Stimulated activated CD8-positive, alpha-beta memory T cell treated with anti-CD3 and anti-CD28 coated beads, Interleukin-12 subunit alpha, Interleukin-12 subunit beta, amount 100 ng/mL, for 4 hours (primary cell): ENCODE measurements around the gene PKDCC.
A peak's percentile ranks its signal among the peaks of the same experiment; 100 is the strongest.

Source experiments
- DNase-seq: peaks from one replicate; pipeline ENCODE4 v3.0.0-alpha.2; 2020; ENCODE audit warnings: low read depth

The PKDCC gene

DNA sequence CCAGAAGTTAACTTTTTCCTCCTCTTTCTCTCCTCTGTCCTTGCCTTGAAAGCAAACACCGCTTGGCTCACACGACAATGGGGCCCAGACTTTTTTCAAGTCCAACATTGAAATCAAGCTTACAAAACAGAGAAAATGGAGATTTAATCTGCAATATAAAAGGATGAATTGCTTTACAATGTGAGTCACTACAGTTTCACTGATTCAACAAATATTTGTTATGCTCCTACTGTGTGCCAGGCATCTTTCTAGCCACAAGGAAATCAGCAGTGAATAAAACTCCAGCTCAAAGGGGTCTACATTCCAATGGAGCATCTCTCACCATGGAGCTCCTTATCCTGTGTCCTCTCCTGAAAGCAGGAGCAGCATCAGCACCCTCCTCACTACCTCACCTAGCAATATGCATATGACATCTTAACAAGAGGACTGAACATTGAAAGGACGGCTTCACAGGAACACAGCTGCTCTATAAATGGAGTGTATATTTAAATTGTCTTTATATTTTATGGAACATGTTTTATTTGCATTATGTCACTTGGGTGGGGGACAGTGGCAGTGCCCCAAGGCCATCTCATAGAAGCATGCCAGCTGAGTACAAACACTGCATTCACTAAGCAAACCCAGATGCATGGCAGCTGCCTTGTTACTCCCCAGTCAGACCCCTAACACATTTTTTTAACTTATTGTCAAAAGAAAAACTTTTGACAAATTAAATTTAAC lies 39.5 kb downstream of the PKDCC start:
- no peak for DNase-seq

DNA sequence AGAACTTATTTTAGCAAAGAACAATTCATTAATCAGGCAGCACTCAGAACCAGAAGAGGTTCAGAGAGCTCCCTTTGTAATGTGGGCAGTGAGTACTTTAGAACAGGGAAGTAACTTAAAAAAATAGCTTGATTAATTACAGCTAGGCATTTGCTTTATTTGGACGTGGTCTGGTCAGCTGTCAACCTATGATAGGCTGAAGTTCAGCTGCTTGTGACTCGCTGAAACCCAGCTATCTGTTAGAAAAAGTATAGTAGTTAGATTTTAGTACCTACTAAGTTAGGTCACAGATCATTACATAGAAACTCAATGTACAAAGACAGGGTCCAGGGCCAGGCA lies 40.0 kb downstream of the PKDCC start:
- DNase-seq = no peak

DNA sequence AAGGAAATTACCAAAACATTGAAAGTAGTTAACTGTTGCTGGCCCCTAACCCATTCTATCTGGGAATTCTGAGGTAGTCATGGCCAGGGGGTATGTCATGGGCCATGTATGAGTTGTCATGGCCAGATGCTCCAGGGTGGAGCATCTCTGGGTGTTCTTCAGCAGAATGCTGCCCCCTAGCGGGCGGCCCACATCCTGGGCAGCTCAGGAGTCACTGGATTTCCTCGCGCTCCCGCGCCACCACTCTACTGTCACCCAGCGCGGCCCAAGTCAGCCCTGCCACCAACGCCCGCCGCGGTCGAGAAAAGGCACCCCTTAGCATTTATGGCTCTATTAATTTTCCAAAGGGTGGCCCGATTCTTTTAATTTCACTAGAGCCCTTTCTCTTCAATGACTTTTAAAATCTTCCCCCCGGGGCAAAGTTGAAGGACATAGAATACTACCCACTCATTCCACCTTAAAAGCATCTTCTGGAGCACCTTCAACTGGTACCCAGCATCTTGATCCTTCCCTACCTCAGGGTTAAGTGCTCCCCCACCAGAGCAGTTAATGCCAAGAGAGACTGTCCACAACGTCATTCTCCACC lies 41.6 kb downstream of the PKDCC start:
- no peak for DNase-seq

DNA sequence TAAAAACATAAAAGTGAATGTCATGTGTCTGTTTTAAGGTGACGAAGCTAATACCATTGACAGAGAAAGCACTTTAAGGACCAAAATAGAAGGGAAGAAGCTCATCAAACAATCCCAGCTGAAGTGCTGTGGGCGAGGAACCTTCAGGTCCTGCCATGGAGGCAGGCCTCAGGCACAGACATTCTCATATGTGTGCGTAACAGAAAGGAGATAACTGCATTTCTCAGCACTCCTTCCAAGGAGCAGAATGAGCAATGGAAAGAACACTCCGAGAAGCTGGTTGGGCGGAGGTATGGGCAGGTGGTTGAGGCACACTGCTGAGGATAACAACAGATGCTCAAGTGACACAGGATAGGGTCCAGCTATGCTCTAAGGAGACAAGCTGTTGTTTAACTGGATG lies 42.4 kb downstream of the PKDCC start:
- no peak for DNase-seq

DNA sequence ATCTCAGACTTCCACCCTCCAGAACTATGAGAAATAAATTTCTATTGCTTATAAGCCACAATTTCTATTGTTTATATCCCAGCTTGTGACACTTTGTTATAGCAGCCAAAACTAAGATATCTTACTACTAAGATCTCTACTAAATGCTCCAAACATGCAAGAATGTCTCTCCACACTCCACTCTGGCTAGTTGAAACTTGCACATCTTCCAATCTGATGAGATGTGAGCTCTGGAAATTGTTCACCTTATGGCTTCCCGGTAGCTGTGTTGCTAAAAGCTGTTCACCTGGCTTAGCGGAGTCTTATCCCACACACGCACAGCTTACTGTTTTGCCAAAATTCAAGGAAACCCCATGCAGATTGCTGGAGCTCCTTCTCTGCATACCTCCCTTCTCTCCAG lies 43.9 kb downstream of the PKDCC start:
- no peak for DNase-seq

DNA sequence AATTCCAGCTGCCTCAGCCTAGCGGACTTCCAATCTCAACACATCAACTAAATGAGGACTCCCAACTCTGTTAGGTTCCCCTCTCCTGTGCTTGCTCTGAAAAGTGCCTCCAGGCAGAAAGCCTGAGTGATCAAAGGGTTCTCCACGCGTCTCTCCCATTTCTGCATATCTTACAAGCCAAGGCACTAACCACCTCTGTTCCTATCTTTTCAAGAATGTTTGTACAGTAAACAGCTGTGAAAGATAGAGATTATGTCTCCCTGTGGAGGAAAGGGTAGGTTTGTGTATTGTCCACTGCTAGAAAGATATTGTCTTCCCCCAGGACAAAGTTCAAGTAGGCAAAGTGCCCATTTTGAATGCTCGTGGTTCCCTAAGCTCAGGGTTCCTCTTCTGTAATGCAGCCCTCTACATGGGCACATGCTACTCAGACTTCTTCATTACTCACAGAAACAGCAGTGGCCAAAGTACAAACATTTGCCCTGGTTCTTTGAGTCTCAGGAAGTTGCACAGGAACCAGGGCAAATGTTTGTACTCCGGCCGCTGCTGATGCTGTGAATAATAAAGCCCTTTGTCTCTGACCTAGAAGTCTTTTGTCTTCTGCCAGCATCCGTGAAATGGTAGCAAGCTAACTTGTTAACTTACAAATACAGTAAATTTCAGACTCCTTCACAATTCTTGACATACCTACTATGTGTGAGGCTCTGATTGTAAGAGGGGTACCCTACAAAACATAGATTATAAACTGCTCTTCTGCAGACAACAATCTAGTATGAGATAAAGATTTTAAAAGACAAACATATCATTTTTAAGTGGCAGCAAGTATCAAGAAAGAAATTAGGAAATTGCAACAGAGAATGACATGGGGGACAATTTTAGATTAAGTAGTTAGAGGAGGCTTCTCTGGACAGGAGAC lies 44.5 kb downstream of the PKDCC start:
- DNase-seq = no peak

DNA sequence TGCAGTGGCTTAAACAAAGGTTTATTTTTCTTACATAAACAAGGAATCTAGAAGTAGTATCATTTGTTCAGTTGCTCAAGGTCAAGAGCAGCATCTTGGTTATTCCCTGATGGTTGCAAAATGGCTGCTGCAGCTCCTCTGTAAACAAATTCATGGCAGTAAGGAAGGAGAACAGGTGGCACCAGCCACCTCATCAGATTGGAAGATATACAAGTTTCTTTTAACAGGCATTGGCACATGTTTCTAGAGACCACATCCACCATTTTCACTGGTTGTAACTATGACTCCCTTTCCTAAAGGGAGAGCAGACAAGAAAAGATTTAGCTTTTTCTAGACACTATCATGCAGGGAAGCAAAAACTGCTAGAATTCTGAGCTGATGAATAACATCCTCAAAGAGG lies 46.3 kb downstream of the PKDCC start:
- DNase-seq = no peak

DNA sequence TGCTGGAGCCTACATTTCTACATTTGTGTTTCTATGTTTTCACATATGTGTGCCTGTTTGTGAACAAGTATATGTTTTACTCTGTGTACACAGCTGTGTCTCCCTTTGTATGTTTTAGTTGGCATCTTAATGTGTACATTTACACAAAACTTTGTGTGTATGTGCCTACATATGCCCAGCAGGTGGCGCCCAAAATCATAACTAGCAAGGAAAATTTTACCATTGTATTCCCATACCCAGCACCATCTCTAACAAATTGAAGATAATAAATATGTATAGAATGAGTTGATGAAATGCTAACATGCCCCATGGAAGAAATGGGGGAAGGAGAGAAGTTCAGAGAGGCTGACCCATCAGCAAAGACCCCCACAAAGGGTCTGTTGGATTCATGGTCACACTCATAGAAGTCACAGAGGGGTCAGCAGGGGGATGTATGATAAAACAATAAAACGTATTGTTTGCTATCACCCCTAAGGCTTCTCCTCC lies 48.1 kb downstream of the PKDCC start:
- peak; percentile 40 for DNase-seq

DNA sequence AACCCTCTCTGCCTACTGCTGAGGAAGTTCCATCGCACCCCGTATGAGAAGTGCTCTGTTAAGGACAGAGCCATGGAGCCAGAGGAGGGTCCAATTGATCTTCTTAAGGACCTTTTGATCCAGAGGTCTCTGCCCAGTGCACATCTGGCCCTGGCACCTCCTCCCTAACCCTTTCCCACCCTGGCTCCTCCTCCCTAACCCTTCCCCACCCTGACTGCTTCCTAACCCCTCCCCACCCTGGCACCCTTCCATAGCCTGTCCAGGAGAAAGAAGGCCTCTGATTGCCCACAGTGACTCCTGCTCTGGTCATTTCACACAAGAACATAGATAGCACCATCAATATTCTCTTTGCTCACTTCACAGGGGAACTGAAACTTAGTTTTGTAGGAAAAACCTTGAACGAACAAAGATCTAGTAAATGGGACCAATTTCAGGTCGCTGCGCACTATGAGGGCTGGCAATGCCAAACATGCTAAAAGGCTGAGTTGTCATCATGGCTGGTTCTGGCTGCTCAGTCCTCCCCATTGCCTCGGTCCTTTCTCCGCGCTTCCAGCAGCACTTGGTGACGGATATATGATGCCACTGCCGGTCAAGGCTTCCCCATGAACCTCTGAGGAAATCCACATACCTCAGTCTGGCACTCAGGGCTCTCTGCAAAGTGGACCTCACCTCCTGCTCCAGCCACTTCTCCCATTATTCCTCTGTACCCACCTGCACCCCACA lies 49.2 kb downstream of the PKDCC start:
- DNase-seq = no peak

DNA sequence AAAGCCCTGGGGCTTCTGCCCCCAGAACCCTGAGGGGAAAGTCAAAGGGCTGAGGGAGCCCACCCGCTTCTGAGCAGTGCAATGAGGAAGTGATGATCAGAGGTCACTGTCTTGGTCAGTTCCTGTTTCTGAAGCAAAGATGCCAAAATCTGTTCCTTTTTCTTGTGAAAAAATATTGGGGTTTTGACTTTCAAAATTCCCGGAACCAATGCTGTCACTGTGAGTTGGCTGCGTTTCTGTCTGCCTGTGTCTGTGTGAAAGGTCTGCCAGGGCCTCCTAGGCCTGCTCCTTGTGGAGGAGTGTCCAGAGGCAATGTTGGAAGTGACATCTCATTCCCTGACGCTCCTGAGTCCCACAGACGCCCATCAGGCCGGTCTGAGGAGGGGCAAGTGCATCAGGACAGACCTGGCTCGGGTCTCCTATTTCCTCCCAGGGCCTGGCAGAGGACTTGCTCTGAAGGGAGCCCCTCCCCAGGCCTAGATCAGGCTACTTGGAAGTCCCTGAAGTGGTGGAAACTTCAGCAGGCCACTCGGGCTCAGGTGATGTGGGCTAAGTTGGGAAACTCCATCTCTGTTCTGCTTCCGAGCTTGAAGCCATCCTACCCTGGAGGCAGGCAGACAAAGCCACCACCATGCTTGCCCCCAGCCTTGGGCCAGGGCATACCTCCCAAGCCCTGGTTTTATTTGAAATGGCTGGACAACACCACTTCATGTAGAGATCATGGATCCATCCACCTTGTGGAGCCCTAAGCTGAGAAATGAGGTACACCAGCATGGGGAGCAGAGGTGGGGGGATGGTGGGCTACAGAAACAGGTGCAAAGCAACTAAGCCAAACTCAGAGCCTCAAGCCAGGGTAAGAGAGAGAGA lies 51.0 kb downstream of the PKDCC start:
- DNase-seq = no peak

DNA sequence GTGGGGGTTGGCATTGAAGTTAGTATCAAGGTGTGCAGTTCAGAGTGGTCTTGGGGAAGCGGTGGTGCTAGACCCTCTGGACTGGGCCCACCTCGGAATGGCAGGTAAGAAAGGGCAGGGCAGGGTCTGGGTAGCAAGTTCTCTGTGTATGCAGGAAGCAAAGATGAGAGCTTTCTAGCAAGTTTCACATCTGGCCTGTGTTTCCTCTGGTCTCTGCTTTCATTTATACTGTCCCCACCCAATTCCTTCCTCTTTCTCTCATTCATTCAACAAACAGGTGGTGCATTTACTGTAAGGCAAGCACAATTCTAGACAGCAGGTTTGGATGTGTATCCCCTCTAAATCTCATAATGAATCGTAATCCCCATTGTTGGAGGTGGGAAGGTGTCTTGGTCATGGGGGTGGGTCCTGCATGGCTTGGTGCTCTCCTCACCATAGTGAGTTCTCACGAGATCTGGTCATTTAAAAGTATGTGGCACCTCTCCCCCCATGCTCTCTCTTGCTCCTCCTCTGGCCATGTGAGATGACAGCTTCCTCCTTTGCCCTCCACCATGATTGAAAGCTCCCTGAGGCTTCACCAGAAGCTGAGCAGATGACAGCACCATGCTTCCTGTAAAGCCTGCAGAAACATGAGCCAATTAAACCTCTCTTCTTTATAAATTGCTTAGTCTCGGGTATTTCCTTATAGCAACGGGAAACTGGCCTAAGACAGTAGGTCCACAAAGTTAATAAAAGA lies 51.8 kb downstream of the PKDCC start:
- no peak for DNase-seq

DNA sequence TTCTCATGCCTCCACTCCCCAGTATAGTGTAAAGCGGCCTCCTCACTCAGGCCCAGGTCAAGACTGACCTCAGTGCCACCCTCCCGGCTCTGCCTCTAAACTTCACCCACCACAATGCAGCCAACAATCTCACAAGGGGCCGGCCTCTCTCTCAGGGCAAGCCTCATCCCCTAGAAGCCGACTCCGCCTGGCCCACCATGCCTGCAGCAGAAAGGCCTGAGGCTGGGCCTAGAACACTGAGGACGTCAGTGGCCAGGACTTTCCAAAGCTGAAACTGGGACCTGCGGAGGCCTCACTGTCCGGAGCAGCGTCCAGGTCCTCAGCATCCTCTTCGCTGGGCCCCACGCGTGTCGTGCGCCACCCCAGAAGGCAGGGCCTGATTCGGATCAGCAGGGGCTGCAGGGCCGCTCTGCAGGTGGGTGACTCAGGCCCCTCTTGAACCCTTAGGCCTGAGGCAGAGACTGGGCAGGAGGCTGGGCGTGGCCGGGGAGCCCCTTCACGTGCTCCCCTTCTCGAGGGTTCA lies 52.9 kb downstream of the PKDCC start:
- DNase-seq = no peak

DNA sequence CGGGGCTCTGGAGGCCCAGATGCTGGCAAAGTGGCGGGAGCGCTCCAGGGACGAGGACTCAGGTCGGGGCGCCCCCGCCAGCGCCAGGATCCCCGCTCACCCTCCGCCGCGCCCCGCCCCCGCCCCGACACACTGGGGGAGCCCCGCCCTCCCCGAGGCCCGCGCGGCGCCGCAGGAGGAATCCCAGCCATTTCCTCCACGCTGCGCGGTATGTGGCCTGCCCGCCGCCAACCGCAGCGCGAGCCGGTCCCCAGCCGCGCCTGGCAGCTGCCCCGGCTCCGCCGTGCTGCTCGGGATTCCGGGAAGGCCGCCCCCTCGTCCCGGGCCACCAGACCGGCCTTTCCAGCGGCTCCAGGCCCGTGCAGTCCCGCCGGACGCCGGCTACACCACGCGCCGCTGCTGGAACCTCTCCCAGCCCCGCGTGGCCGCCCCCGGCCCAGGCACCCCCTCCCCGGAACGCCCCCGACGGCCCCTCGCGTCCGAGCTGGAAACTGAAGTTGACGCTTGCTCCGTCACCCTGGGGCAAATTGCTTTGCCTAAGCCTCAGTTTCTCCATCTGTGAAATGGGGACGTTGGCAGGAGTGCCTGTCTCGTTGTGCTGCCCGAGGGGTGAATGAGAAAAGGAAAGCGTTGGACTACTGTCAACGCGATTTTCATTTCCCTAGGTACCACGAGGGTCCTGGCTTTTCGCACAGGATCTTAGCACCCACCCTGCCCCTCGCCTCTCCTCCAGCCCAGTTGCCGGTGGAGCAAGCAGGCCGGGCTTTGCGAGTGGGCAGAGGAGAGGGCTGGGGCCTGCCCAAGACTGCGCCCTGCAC lies 53.6 kb downstream of the PKDCC start:
- peak; percentile 44 for DNase-seq

DNA sequence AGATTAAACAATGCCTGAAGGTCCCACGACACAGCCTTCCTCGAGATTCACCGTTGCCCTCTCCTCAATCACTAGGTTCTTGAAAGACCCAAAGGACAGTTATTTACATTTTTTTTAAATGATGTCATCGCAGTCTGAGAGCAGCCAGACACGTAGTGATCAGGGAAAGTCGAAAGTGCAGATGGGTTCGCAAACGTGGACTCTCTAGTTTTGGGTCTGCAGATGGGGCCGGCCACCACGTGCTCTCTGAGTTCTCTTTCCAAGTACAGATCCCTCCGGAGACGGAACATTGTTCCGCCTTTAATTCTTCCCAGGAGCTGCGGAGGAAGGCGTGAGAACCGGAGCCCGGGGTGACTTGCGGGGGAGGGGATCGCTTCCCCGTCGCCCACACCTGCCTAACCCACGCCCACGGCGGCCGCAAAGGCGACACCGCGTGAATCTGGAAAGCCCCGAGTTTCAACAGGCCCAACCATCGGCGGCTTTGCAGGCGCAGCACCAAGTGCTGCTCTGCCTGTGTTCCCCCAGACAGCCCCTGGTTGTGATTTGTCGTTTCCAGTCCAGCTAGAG lies 54.3 kb downstream of the PKDCC start:
- peak; percentile 91 for DNase-seq

DNA sequence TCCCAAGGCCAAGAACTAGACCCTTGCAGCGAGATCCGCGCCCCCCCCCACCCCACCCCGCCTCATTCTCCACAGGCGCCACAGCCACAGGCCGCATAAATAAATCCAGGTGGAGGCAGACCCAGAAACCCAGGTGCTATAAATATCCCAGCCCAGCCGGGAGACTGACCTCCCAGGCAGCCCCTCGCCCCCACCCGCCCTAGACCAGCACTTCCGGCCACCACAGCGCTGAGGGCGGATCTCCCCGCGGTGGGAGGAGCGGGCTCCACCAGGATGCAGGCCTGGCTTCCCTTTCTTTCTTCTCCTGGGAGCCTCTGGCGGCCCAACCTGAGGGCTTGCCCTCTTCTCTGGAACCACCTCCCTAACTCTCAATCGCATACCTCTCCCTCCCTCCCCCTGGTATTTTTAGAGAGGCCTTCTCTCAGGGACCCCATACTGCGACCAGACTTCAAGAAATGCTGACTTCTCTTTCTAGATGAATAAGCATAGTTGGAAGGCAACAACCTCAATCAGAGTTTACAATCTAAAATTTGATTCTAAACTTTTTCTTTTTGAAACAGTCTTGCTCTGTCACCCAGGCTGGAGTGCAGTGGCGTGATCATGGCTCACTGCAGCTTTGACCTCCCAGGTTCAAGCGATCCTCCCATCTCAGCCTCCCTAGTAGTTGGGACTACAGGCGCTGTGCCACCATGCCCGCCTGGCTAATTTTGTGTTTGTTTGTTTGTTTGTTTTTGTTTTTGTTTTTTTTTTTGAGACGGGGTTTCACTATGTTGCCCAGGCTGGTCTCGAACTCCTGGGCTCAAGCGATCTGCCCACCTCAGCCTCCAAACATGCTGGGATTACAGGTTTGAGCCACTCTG lies 55.0 kb downstream of the PKDCC start:
- DNase-seq = no peak

DNA sequence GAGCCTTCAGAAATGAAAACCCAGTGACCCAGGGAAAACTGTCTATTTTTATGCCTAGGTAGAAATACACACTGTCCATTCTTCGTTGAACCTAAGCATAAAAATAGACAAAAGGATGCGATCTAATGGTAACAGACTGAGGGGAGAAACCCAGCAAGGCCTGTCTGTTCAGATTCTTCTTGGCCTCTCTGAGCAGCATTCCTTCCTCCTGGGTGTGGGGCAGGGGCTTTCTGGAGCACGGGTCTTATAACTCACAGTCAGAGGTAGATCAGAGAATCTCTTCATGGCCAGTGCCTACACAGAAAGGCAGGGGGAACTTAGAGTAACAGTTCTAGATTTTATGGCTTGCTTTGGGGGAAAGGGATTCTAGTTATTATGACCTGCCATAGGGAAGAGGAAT lies 56.0 kb downstream of the PKDCC start:
- DNase-seq = no peak

DNA sequence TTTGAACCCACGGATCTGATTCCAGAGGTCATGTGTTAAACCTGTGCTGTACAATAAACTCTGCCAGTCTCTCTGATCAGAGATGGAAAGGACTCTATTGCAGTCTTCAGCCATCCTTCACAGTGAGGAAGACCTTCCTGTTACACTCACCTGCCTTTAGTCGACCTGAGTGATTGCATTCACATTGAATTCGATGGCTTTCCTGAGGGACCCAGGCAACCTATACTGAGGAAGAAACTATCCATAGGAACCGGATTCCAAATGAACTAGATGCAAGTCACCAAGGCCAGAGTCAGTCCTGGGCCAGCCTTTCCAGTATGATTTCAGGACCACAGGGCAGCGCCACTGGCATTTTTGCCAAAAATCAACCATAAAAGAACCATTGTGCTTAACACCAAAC lies 56.8 kb downstream of the PKDCC start:
- DNase-seq = no peak
